ENCODE data around the gene NUDT7.

DNA sequence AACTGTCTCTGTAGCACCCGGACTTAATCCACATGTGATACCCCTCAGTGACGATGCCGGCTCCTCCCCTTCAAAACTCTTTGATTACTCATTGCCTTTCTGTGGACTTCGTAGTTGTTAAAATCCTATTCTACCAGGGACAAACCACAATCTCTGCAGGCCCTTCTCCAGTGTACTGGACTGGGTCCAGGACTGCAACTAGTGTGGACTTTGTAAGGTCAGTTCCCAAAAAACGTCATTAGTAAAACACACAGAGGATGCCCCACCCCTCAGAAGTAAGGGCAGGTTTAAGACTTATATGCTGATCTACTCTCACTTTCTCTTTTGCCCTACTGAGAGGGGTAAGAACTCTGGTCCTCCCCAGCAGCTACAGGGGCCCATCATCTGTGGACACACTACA lies 10.5 kb upstream of the NUDT7 start:
- TF ChIP-seq, protein P1, sequence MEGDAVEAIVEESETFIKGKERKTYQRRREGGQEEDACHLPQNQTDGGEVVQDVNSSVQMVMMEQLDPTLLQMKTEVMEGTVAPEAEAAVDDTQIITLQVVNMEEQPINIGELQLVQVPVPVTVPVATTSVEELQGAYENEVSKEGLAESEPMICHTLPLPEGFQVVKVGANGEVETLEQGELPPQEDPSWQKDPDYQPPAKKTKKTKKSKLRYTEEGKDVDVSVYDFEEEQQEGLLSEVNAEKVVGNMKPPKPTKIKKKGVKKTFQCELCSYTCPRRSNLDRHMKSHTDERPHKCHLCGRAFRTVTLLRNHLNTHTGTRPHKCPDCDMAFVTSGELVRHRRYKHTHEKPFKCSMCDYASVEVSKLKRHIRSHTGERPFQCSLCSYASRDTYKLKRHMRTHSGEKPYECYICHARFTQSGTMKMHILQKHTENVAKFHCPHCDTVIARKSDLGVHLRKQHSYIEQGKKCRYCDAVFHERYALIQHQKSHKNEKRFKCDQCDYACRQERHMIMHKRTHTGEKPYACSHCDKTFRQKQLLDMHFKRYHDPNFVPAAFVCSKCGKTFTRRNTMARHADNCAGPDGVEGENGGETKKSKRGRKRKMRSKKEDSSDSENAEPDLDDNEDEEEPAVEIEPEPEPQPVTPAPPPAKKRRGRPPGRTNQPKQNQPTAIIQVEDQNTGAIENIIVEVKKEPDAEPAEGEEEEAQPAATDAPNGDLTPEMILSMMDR (IDR thresholded peaks at IDR 0.05): no peak
- no peak for TF ChIP-seq POLR2A (IDR thresholded peaks at IDR 0.05)

All from lower leg skin (tissue), 3 donors.